ENCODE results near the gene DNAH7. TPM values are rescaled to one million over a fixed set of nuclear protein-coding genes. Genes with fewer than 3 reads are reported as not detected.

DNAH7 gene
- total and polyA plus RNA-seq, 3 donors from 2014 or later, result 14.9 to 27.1 (median 25.8) TPM

DNA sequence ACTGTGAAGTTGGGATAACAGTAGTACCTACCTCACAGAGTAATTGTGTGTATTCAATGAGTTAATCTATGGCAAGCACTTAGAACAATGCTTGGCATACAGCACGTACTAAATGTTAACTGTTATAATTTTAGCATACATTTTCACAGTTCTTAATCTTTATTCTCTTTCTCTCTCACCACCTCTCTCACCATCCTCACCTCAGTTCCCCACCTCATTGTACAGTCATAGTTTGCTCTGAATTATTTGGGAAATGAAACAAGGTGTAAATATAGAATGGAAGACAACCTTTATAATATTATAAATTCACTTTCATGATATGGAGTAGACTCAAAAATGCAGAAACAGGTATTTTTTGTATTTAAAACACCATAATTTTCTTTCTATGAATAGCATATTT lies 40.0 kb upstream of the DNAH7 start:
- H3K27ac ChIP-seq, result no peak overlapping the region
- H3K4me1 ChIP-seq, result peaks cover 5% of the 10 kb centered on the region
- no peak for DNase-seq
- intact Hi-C loops (cut with DNase I; ENCODE audit: low total_unique reads), result no loop called here
- WGBS, 2 donors, result 68 to 79% methylated on average over 1 of the region's 1 CpG
- no peaks in the 10 kb centered on the region for H3K27me3 ChIP-seq
- no peaks in the 10 kb centered on the region for H3K36me3 ChIP-seq (ENCODE audit: low read depth, missing control alignments)
- no peaks in the 10 kb centered on the region for H3K9me3 ChIP-seq
- no peak for TF ChIP-seq POLR2A (IDR thresholded peaks at IDR 0.05)
- no peak for TF ChIP-seq CTCF (IDR thresholded peaks at IDR 0.05)
- H3K4me3 ChIP-seq, result no peak overlapping the region

GRCh38 chr2:196105951-196106350 lies 37.3 kb upstream of the DNAH7 start:
- intact Hi-C loops (cut with DNase I; ENCODE audit: low total_unique reads), result no loop called here
- no peak for DNase-seq
- Histone ChIP-seq H3K4me3 (no peak overlapping the region), H3K9me3 (no peaks in the 10 kb centered on the region), H3K4me1 (no peaks in the 10 kb centered on the region), H3K27ac (no peak overlapping the region), H3K27me3 (no peaks in the 10 kb centered on the region), H3K36me3 (ENCODE audit: low read depth, missing control alignments) (no peaks in the 10 kb centered on the region)
- 66 to 73% methylated on average over 5 of the region's 5 CpGs for WGBS, 2 donors
- no peak for TF ChIP-seq POLR2A (IDR thresholded peaks at IDR 0.05)
- TF ChIP-seq CTCF (IDR thresholded peaks at IDR 0.05), result no peak

- Histone ChIP-seq H3K9me3 (no peaks in the 10 kb centered on the region), H3K27ac (no peak overlapping the region), H3K4me3 (no peak overlapping the region), H3K4me1 (no peaks in the 10 kb centered on the region), H3K36me3 (ENCODE audit: low read depth, missing control alignments) (no peaks in the 10 kb centered on the region), H3K27me3 (no peaks in the 10 kb centered on the region)
- TF ChIP-seq CTCF (IDR thresholded peaks at IDR 0.05), result no peak
- no peak for TF ChIP-seq POLR2A (IDR thresholded peaks at IDR 0.05)
- 86% methylated on average over 4 of the region's 4 CpGs for WGBS, 2 donors
- no peak for DNase-seq
- intact Hi-C loops (cut with DNase I; ENCODE audit: low total_unique reads), result no loop called here
These were observed 35.4 kb upstream of the DNAH7 start for GRCh38 chr2:196104066-196104465.

- no peak overlapping the region for H3K27ac ChIP-seq
- H3K4me3 ChIP-seq, result no peak overlapping the region
- no peak for DNase-seq
- H3K4me1 ChIP-seq, result no peaks in the 10 kb centered on the region
- no peaks in the 10 kb centered on the region for H3K9me3 ChIP-seq
- H3K36me3 ChIP-seq (ENCODE audit: low read depth, missing control alignments), result no peaks in the 10 kb centered on the region
- H3K27me3 ChIP-seq, result no peaks in the 10 kb centered on the region
- TF ChIP-seq CTCF (IDR thresholded peaks at IDR 0.05) (no peak), POLR2A (IDR thresholded peaks at IDR 0.05) (no peak)
- 84 to 89% methylated on average over 2 of the region's 2 CpGs for WGBS, 2 donors
- intact Hi-C loops (cut with DNase I; ENCODE audit: low total_unique reads), result no loop called here
These were observed 35.0 kb upstream of the DNAH7 start for GRCh38 chr2:196103626-196104025.

DNA sequence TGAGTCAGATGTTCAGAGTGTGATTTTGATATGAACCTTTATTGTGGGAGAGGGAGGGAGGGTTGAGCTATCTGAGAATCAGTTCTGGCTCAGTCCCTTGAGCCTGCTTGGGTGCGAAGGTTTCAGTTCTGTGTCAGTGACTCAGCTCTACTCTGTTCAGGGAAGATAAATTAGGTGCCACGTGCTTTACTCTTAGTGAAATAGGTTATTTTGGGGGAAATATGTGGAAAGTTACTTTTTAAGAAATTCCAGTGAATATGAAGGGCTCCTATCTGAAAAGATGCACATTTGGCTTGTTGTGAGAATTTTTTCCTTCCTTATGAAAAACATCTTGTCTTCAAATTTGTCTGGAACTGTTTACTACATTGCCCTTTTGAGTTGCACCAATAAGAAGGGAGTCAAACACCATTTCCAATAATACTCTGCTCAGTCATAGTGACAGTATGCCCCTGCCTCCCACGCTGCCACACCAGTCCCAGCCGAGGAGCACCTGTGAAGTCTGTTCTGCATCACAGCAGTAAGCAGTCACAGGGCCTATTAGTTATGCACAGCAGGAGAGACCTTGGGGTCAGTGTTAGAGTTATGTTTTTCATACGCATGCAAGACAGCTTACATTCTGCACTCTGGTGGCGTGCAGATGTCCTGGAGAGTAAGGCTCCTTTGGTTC lies 32.8 kb upstream of the DNAH7 start:
- Histone ChIP-seq H3K9me3 (no peaks in the 10 kb centered on the region), H3K27me3 (no peaks in the 10 kb centered on the region), H3K4me3 (no peak overlapping the region), H3K4me1 (no peaks in the 10 kb centered on the region), H3K27ac (no peak overlapping the region), H3K36me3 (ENCODE audit: low read depth, missing control alignments) (no peaks in the 10 kb centered on the region)
- DNase-seq, result no peak
- TF ChIP-seq POLR2A (IDR thresholded peaks at IDR 0.05) (no peak), CTCF (IDR thresholded peaks at IDR 0.05) (no peak)
- WGBS, 2 donors, result 43 to 47% methylated on average over 6 of the region's 6 CpGs
- intact Hi-C loops (cut with DNase I; ENCODE audit: low total_unique reads), result no loop called here

Data from testis (tissue), 3 donors.